DND-41 (cell line): ENCODE results near the gene GPRC5B.

Source experiments
- ATAC-seq: fragments of 200-7000 bp; cut with Tn5 transposase; 3 replicates; pipeline ENCODE4 v1.9.1; 2021; ENCODE audit warnings: low read depth; ENCODE audit not compliant: insufficient read depth
- DNase-seq: peaks from one replicate; pipeline ENCODE4 v3.0.0-alpha.2; 2020
- H2AFZ ChIP-seq: 2 replicates; pipeline ENCODE4 v1.6.0; 2012; ENCODE audit warnings: low read depth, low read length
- H3K27ac ChIP-seq: 2 replicates; pipeline ENCODE4 v1.5.1; 2012; ENCODE audit warnings: low read length, inconsistent platforms
- H3K27me3 ChIP-seq: fragments of 200-600 bp; sonication (generic); 2 replicates; pipeline ENCODE4 v1.6.0; 2012; ENCODE audit warnings: low read length, mild to moderate bottlenecking, inconsistent platforms; ENCODE audit not compliant: insufficient read depth, poor library complexity
- H3K36me3 ChIP-seq: 2 replicates; pipeline ENCODE4 v1.5.1; 2012; ENCODE audit warnings: low read length, inconsistent platforms; ENCODE audit not compliant: insufficient read depth
- H3K4me1 ChIP-seq: 2 replicates; pipeline ENCODE4 v1.5.1; 2012; ENCODE audit warnings: mild to moderate bottlenecking, low read length; ENCODE audit not compliant: insufficient read depth
- H3K4me2 ChIP-seq: 2 replicates; pipeline ENCODE4 v1.6.0; 2012; ENCODE audit warnings: mild to moderate bottlenecking, moderate library complexity, low read length, inconsistent platforms; ENCODE audit not compliant: insufficient read depth
- H3K4me3 ChIP-seq, 2 experiments: fragments of 200-600 bp in 1 of 2; shearing (Covaris generic) in 1 of 2; 2 replicates each; pipeline ENCODE4 v1.5.1; 2012 to 2016; ENCODE audit warnings: inconsistent platforms in 2 of 2, low read length in 2 of 2, mild to moderate bottlenecking in 2 of 2, low read depth in 1 of 2, moderate library complexity in 1 of 2
- H3K79me2 ChIP-seq: 2 replicates; pipeline ENCODE4 v1.6.0; 2012; ENCODE audit warnings: low read length, inconsistent platforms; ENCODE audit not compliant: insufficient read depth
- H3K9ac ChIP-seq: 2 replicates; pipeline ENCODE4 v1.6.0; 2012; ENCODE audit warnings: low read depth, mild to moderate bottlenecking, inconsistent platforms, low read length, moderate library complexity
- H3K9me3 ChIP-seq: 2 replicates; pipeline ENCODE4 v1.5.1; 2012; ENCODE audit warnings: low read length, moderate library complexity, mild to moderate bottlenecking, inconsistent platforms; ENCODE audit not compliant: insufficient read depth, severe bottlenecking
- H4K20me1 ChIP-seq: 2 replicates; pipeline ENCODE4 v1.6.0; 2012; ENCODE audit warnings: low read length; ENCODE audit not compliant: insufficient read depth
- CTCF ChIP-seq: IDR thresholded peaks from 2 replicates; pipeline ENCODE4 v1.5.1; 2012; ENCODE audit warnings: borderline replicate concordance, low read length, moderate library complexity, mild to moderate bottlenecking; ENCODE audit not compliant: poor library complexity, severe bottlenecking; ENCODE audit errors: extremely low read depth
- EZH2 ChIP-seq: IDR thresholded peaks from 3 replicates; pipeline ENCODE4 v1.6.1; 2012; ENCODE audit warnings: borderline replicate concordance, low read depth, mild to moderate bottlenecking, moderate library complexity, low read length, inconsistent platforms; ENCODE audit not compliant: severe bottlenecking

GPRC5B gene

GRCh38 chr16:19858340-19859018, 26.2 kb downstream of the GPRC5B start:
- no peak overlapping the region for H3K27ac ChIP-seq
- no peaks in the 10 kb centered on the region for H3K79me2 ChIP-seq
- no peak overlapping the region for H3K4me2 ChIP-seq
- H3K36me3 ChIP-seq = no peaks in the 10 kb centered on the region
- H3K9me3 ChIP-seq = no peaks in the 10 kb centered on the region
- no peak overlapping the region for H2AFZ ChIP-seq
- no peak for TF ChIP-seq CTCF
- H4K20me1 ChIP-seq = no peaks in the 10 kb centered on the region
- no peaks in the 10 kb centered on the region for H3K4me1 ChIP-seq
- ATAC-seq (no peak), DNase-seq (no peak)
- no peak overlapping the region for H3K9ac ChIP-seq
- no peak overlapping the region for H3K4me3 ChIP-seq
- H3K27me3 ChIP-seq = no peaks in the 10 kb centered on the region

- Histone ChIP-seq H3K4me3 (no peak overlapping the region), H3K9ac (no peak overlapping the region), H3K9me3 (no peaks in the 10 kb centered on the region), H3K4me1 (no peaks in the 10 kb centered on the region), H3K27me3 (no peaks in the 10 kb centered on the region), H4K20me1 (no peaks in the 10 kb centered on the region), H3K36me3 (no peaks in the 10 kb centered on the region), H2AFZ (no peak overlapping the region), H3K4me2 (no peak overlapping the region), H3K27ac (no peak overlapping the region), H3K79me2 (no peaks in the 10 kb centered on the region)
- DNase-seq = no peak
- no peak for ATAC-seq
- TF ChIP-seq EZH2 = no peak
- no peak for TF ChIP-seq CTCF
Observed at GRCh38 chr16:19857593-19858339, 26.9 kb downstream of the GPRC5B start.

- Histone ChIP-seq H2AFZ (no peak overlapping the region), H3K4me1 (no peaks in the 10 kb centered on the region), H3K27me3 (no peaks in the 10 kb centered on the region), H3K4me3 (no peak overlapping the region), H3K36me3 (no peaks in the 10 kb centered on the region), H3K4me2 (no peak overlapping the region), H3K9me3 (no peaks in the 10 kb centered on the region), H3K79me2 (no peaks in the 10 kb centered on the region), H4K20me1 (no peaks in the 10 kb centered on the region), H3K9ac (no peak overlapping the region), H3K27ac (no peak overlapping the region)
- DNase-seq (no peak), ATAC-seq (no peak)
- TF ChIP-seq EZH2 (no peak), CTCF (no peak)
Observed at GRCh38 chr16:19856120-19856519, 28.5 kb downstream of the GPRC5B start.
